PC-3 (cell line): ENCODE data around the gene MMAA. TPM values are rescaled to one million over a fixed set of nuclear protein-coding genes. Genes with fewer than 3 reads are reported as not detected.
"Not testable (repeated sequence)": the region's sequence is repeated elsewhere in the genome, so short reads cannot be mapped to it uniquely, and the experiment has no call there.

Experiments
- ATAC-seq: fragments of 200-7000 bp; cut with Tn5 transposase; 2 replicates; pipeline ENCODE4 v1.9.1; 2020; ENCODE audit warnings: mild to moderate bottlenecking, moderate library complexity
- BruUV-seq: library from RNA; stranded (reverse); fragments of 400-500 nt; replicated peaks from 2 replicates; lab custom pipeline; 2021; lab: Mats Ljungman, UMichigan
- CTCF ChIA-PET: fragments of 300-600 bp; sonication (Branson Sonifier 250); formaldehyde crosslinking; loops from one replicate; lab custom pipeline; 2022; ENCODE audit warnings: antibody characterized with exemption; lab: Charles Lee
- POLR2A ChIA-PET: fragments of 300-600 bp; sonication (Branson Sonifier 250); formaldehyde crosslinking; loops from one replicate; lab custom pipeline; 2022; ENCODE audit warnings: antibody characterized with exemption; ENCODE audit not compliant: unreplicated experiment; lab: Charles Lee
- DNase-seq: peaks from one replicate; pipeline ENCODE4 v3.0.0-alpha.2; 2015
- H2AFZ ChIP-seq: fragments of 300-600 bp; sonication (generic); 2 replicates; pipeline ENCODE4 v1.6.0; 2016; ENCODE audit warnings: antibody characterized with exemption, low read length
- H3F3A ChIP-seq: fragments of 300-600 bp; sonication (generic); one replicate; pipeline ENCODE4 v1.6.0; 2017; ENCODE audit warnings: antibody characterized with exemption, low read length, control low read depth, mild to moderate bottlenecking; ENCODE audit not compliant: unreplicated experiment
- H3K27ac ChIP-seq: fragments of 300-600 bp; sonication (generic); 2 replicates; pipeline ENCODE4 v1.5.1; 2016; ENCODE audit warnings: mild to moderate bottlenecking, low read length
- H3K27me3 ChIP-seq: fragments of 300-600 bp; sonication (generic); 2 replicates; pipeline ENCODE4 v1.6.1; 2016; ENCODE audit warnings: low read length, mixed read lengths
- H3K36me3 ChIP-seq: fragments of 300-600 bp; sonication (generic); 2 replicates; pipeline ENCODE4 v1.6.1; 2016; ENCODE audit warnings: low read depth, mixed run types, low read length, mixed read lengths
- H3K4me1 ChIP-seq: fragments of 300-600 bp; sonication (generic); 2 replicates; pipeline ENCODE4 v1.5.1; 2016; ENCODE audit warnings: low read length; ENCODE audit not compliant: insufficient read depth
- H3K4me2 ChIP-seq: fragments of 300-600 bp; sonication (generic); 2 replicates; pipeline ENCODE4 v1.6.0; 2016; ENCODE audit warnings: low read length
- H3K4me3 ChIP-seq: fragments of 300-600 bp; sonication (generic); 2 replicates; pipeline ENCODE4 v1.5.1; 2016; ENCODE audit warnings: mild to moderate bottlenecking, low read length, mixed read lengths
- H3K79me2 ChIP-seq: fragments of 300-600 bp; sonication (generic); 2 replicates; pipeline ENCODE4 v1.6.1; 2017; ENCODE audit warnings: low read length, mixed read lengths
- H3K9ac ChIP-seq: fragments of 300-600 bp; sonication (generic); 2 replicates; pipeline ENCODE4 v1.6.0; 2016; ENCODE audit warnings: mild to moderate bottlenecking, low read length
- H3K9me2 ChIP-seq: fragments of 300-600 bp; sonication (generic); replicated peaks from 2 replicates; pipeline ENCODE4 v1.6.1; 2016; ENCODE audit warnings: mixed run types, low read length, mixed read lengths
- H3K9me3 ChIP-seq: fragments of 300-600 bp; sonication (generic); 2 replicates; pipeline ENCODE4 v1.6.1; 2016; ENCODE audit warnings: low read length, mixed read lengths
- H4K20me1 ChIP-seq: fragments of 300-600 bp; sonication (generic); 2 replicates; pipeline ENCODE4 v1.6.1; 2016; ENCODE audit warnings: low read length, mixed read lengths
- CTCF ChIP-seq: fragments of 300-600 bp; sonication (generic); conservative IDR thresholded peaks from 2 replicates; pipeline ENCODE4 v1.5.1; 2017; ENCODE audit warnings: antibody characterized with exemption, low read depth, mild to moderate bottlenecking, low read length
- EZH2 ChIP-seq: fragments of 300-600 bp; sonication (generic); IDR thresholded peaks from one replicate; pipeline ENCODE4 v1.6.1; 2017; ENCODE audit warnings: antibody characterized with exemption, mild to moderate bottlenecking, low read length; ENCODE audit not compliant: unreplicated experiment
- EZH2phosphoT487 ChIP-seq: fragments of 300-600 bp; sonication (generic); IDR thresholded peaks from 2 replicates; pipeline ENCODE4 v1.6.1; 2018; ENCODE audit warnings: mild to moderate bottlenecking, antibody characterized with exemption, low read length, borderline replicate concordance
- intact Hi-C: fragments of 100-400 bp; cut with micrococcal nuclease; formaldehyde crosslinking; loops from 2 replicates; pipeline ENCODE4 v1.9.0; 2023
- total RNA-seq: library from RNA; depleted of rRNA; stranded (reverse); fragments of >200 nt; gene quantifications from 2 replicates; pipeline ENCODE4 v1.2.3, GENCODE V29; 2014

Gene MMAA
- total RNA-seq, 1 experiment from 2014 or later = 5.3 TPM

- Histone ChIP-seq H3K9me2 (no peaks in the 10 kb centered on the region), H3K4me3 (no peak overlapping the region), H3K9ac (no peak overlapping the region), H3K27ac (no peak overlapping the region), H3K4me2 (no peak overlapping the region), H2AFZ (no peak overlapping the region), H3K27me3 (no peaks in the 10 kb centered on the region), H3K36me3 (no peaks in the 10 kb centered on the region), H3K79me2 (no peaks in the 10 kb centered on the region), H4K20me1 (no peaks in the 10 kb centered on the region), H3F3A (no peaks in the 10 kb centered on the region), H3K9me3 (no peaks in the 10 kb centered on the region), H3K4me1 (no peaks in the 10 kb centered on the region)
- intact Hi-C loops = no loop called here
- no peak for ATAC-seq
- BruUV-seq = no TSS peak
- no peak for DNase-seq
- CTCF ChIA-PET = no interaction called here
- no peak for TF ChIP-seq EZH2phosphoT487
- no peak for TF ChIP-seq EZH2
- TF ChIP-seq CTCF = no peak
- POLR2A ChIA-PET = no interaction called here
Observed at GRCh38 chr4:145635117-145635516, 15.9 kb downstream of the MMAA start.

GRCh38 chr4:145635630-145636029, 16.4 kb downstream of the MMAA start:
- no peak overlapping the region for H3K4me3 ChIP-seq
- no peak for DNase-seq
- H3K27ac ChIP-seq = no peak overlapping the region
- no peak overlapping the region for H3K4me2 ChIP-seq
- intact Hi-C loops = no loop called here
- BruUV-seq = no TSS peak
- ChIA-PET POLR2A (no interaction called here), CTCF (no interaction called here)
- H4K20me1 ChIP-seq = no peaks in the 10 kb centered on the region
- H3K79me2 ChIP-seq = no peaks in the 10 kb centered on the region
- H3K9ac ChIP-seq = no peak overlapping the region
- TF ChIP-seq EZH2phosphoT487 (no peak), EZH2 (no peak), CTCF (no peak)
- no peak for ATAC-seq
- H3F3A ChIP-seq = no peaks in the 10 kb centered on the region
- H2AFZ ChIP-seq = no peak overlapping the region
- no peaks in the 10 kb centered on the region for H3K27me3 ChIP-seq
- no peaks in the 10 kb centered on the region for H3K36me3 ChIP-seq
- H3K9me2 ChIP-seq = no peaks in the 10 kb centered on the region
- no peaks in the 10 kb centered on the region for H3K4me1 ChIP-seq
- H3K9me3 ChIP-seq = no peaks in the 10 kb centered on the region

- Histone ChIP-seq H3K9me3 (no peaks in the 10 kb centered on the region), H3K4me1 (no peaks in the 10 kb centered on the region), H3K27me3 (no peaks in the 10 kb centered on the region), H3K4me3 (no peak overlapping the region), H3K9me2 (no peaks in the 10 kb centered on the region), H3K9ac (no peak overlapping the region), H3K4me2 (no peak overlapping the region), H4K20me1 (no peaks in the 10 kb centered on the region), H3F3A (no peaks in the 10 kb centered on the region), H3K79me2 (no peaks in the 10 kb centered on the region), H3K36me3 (no peaks in the 10 kb centered on the region), H2AFZ (no peak overlapping the region), H3K27ac (no peak overlapping the region)
- ChIA-PET CTCF (no interaction called here), POLR2A (no interaction called here)
- ATAC-seq (no peak), DNase-seq (no peak)
- intact Hi-C loops = no loop called here
- no peak for TF ChIP-seq CTCF
- TF ChIP-seq EZH2 = no peak
- TF ChIP-seq EZH2phosphoT487 = no peak
- BruUV-seq = no TSS peak
Observed at GRCh38 chr4:145639186-145639698, 20.1 kb downstream of the MMAA start.

- H3K79me2 ChIP-seq, H3K27me3 ChIP-seq, H3K9me2 ChIP-seq, H3K36me3 ChIP-seq, H3K27ac ChIP-seq, CTCF ChIA-PET, H4K20me1 ChIP-seq, intact Hi-C loops, H3K4me2 ChIP-seq, H2AFZ ChIP-seq, ATAC-seq, H3K9ac ChIP-seq, POLR2A ChIA-PET, DNase-seq, H3K9me3 ChIP-seq, BruUV-seq, H3K4me3 ChIP-seq, H3F3A ChIP-seq, H3K4me1 ChIP-seq: not testable (repeated sequence)
Observed at GRCh38 chr4:145640236-145640635, 21.1 kb downstream of the MMAA start.
